ENCODE measurements around the gene POLR2I. TPM values are rescaled to one million over a fixed set of nuclear protein-coding genes. Genes with fewer than 3 reads are reported as not detected.
A peak's percentile ranks its signal among the peaks of the same experiment; 100 is the strongest.

Gene POLR2I
- 10 to 100 TPM; 45.6 to 56.7 TPM for total RNA-seq

- peak within 1 kb of the TSS; percentile 86 to 87 for H3K27ac ChIP-seq
- no peaks in the 10 kb centered on the region for H3K9me3 ChIP-seq
- 0% methylated on average over 60 of the region's 60 CpGs for WGBS
- H3K36me3 ChIP-seq: no peaks in the 10 kb centered on the region
- H3K27me3 ChIP-seq (replicated peaks; ENCODE audit: insufficient read depth): no peaks in the 10 kb centered on the region
- peak within 1 kb of the TSS; percentile 43 to 70 for H3K4me3 ChIP-seq
- peak; percentile 84 for TF ChIP-seq POLR2AphosphoS5 (IDR thresholded peaks at IDR 0.05)
- TF ChIP-seq CTCF (IDR thresholded peaks at IDR 0.05): peak in 2 of 4 experiments; percentile 23 to 34
- peak; percentile 49 for TF ChIP-seq POLR2A (IDR thresholded peaks at IDR 0.05)
- H3K4me1 ChIP-seq (replicated peaks): peaks cover 4% of the 10 kb centered on the region
- peak; percentile 100 for DNase-seq (ENCODE audit: low spot score)
- intact Hi-C loops (cut with DNase I): loop anchor here (1.0 kb wide), 1 partner anchor 61 kb away; the partner anchor contains the start of genes THAP8 and WDR62
These were observed at the start of gene POLR2I for GRCh38 chr19:36114721-36115452. Gene POLR2I, minus strand, starts transcription at chr19:36114875. Its CDS starts 19 bp downstream, at chr19:36114856.

- no peak overlapping the region for H3K27ac ChIP-seq
- WGBS: 95% methylated on average over 12 of the region's 12 CpGs
- no peaks in the 10 kb centered on the region for H3K36me3 ChIP-seq
- no peaks in the 10 kb centered on the region for H3K4me1 ChIP-seq (replicated peaks)
- TF ChIP-seq POLR2AphosphoS5 (IDR thresholded peaks at IDR 0.05) (no peak), POLR2A (IDR thresholded peaks at IDR 0.05) (no peak), CTCF (IDR thresholded peaks at IDR 0.05) (no peak)
- no peaks in the 10 kb centered on the region for H3K27me3 ChIP-seq (replicated peaks; ENCODE audit: insufficient read depth)
- intact Hi-C loops (cut with DNase I): no loop called here
- H3K9me3 ChIP-seq: no peaks in the 10 kb centered on the region
- no peak overlapping the region for H3K4me3 ChIP-seq
- DNase-seq (ENCODE audit: low spot score): no peak
These were observed 49.1 kb upstream of the POLR2I start for GRCh38 chr19:36163813-36164212.

- no peaks in the 10 kb centered on the region for H3K27me3 ChIP-seq (replicated peaks; ENCODE audit: insufficient read depth)
- H3K27ac ChIP-seq: no peak overlapping the region
- no peaks in the 10 kb centered on the region for H3K9me3 ChIP-seq
- 81% methylated on average over 7 of the region's 7 CpGs for WGBS
- TF ChIP-seq POLR2AphosphoS5 (IDR thresholded peaks at IDR 0.05) (no peak), POLR2A (IDR thresholded peaks at IDR 0.05) (no peak), CTCF (IDR thresholded peaks at IDR 0.05) (no peak)
- intact Hi-C loops (cut with DNase I): no loop called here
- no peaks in the 10 kb centered on the region for H3K36me3 ChIP-seq
- DNase-seq (ENCODE audit: low spot score): no peak
- no peaks in the 10 kb centered on the region for H3K4me1 ChIP-seq (replicated peaks)
- no peak overlapping the region for H3K4me3 ChIP-seq
These were observed 46.3 kb upstream of the POLR2I start for GRCh38 chr19:36160821-36161596.

- WGBS: 90% methylated on average over 10 of the region's 10 CpGs
- Histone ChIP-seq H3K27ac (peak overlapping the region; percentile 77 to 86), H3K9me3 (no peaks in the 10 kb centered on the region), H3K4me1 (replicated peaks) (no peaks in the 10 kb centered on the region), H3K27me3 (replicated peaks; ENCODE audit: insufficient read depth) (no peaks in the 10 kb centered on the region), H3K36me3 (peaks cover 3 to 9% of the 10 kb centered on the region in 2 donors), H3K4me3 (no peak overlapping the region)
- intact Hi-C loops (cut with DNase I): no loop called here
- TF ChIP-seq POLR2A (IDR thresholded peaks at IDR 0.05) (no peak), CTCF (IDR thresholded peaks at IDR 0.05) (no peak), POLR2AphosphoS5 (IDR thresholded peaks at IDR 0.05) (no peak)
- DNase-seq (ENCODE audit: low spot score): no peak
These were observed 38.5 kb upstream of the POLR2I start for GRCh38 chr19:36153126-36153525.

Data from prostate gland (tissue), 2 donors.